Endothelial cell of umbilical vein (primary cell): ENCODE results near the gene CFAP61.

Experiments used
- EZH2 ChIP-seq: IDR thresholded peaks from 2 replicates; pipeline ENCODE4 v1.6.1; 2012; ENCODE audit warnings: borderline replicate concordance, low read depth, mild to moderate bottlenecking, moderate library complexity, low read length, inconsistent platforms; ENCODE audit not compliant: severe bottlenecking
- FOS ChIP-seq: IDR thresholded peaks from 2 replicates; pipeline ENCODE4 v1.6.1; 2011; ENCODE audit warnings: mild to moderate bottlenecking, low read length, moderate library complexity, borderline replicate concordance; ENCODE audit not compliant: insufficient read depth
- GATA2 ChIP-seq: IDR thresholded peaks from 2 replicates; pipeline ENCODE4 v1.7.0; 2011; ENCODE audit warnings: low read depth, mild to moderate bottlenecking, moderate library complexity, mixed read lengths, low read length; ENCODE audit not compliant: insufficient read length, insufficient read depth
- POLR2A ChIP-seq: IDR thresholded peaks from 2 replicates; pipeline ENCODE4 v1.6.1; 2012; ENCODE audit warnings: low read depth, mild to moderate bottlenecking, control low read depth, low read length
- POLR2AphosphoS5 ChIP-seq: IDR thresholded peaks from 2 replicates; pipeline ENCODE4 v1.6.1; 2012; ENCODE audit warnings: low read depth, mild to moderate bottlenecking, control low read depth, low read length, moderate library complexity; ENCODE audit not compliant: insufficient read depth
- TF ChIP-seq, protein P1 (sequence below): IDR thresholded peaks from 2 replicates; pipeline ENCODE4 v1.6.1; 2011; ENCODE audit not compliant: insufficient read depth, insufficient read length
- TF ChIP-seq, protein P2 (sequence below), 2 donors: IDR thresholded peaks; 1 replicate in 1 of 2; 2 replicates in 1 of 2; pipeline ENCODE4 v1.5.1; 2011; ENCODE audit warnings: low read length in 2 of 2, mild to moderate bottlenecking in 2 of 2, moderate library complexity in 2 of 2, control low read depth in 1 of 2, inconsistent platforms in 1 of 2, low read depth in 1 of 2; ENCODE audit not compliant: insufficient read depth in 1 of 2; ENCODE audit errors: extremely low read depth in 1 of 2

DNA sequence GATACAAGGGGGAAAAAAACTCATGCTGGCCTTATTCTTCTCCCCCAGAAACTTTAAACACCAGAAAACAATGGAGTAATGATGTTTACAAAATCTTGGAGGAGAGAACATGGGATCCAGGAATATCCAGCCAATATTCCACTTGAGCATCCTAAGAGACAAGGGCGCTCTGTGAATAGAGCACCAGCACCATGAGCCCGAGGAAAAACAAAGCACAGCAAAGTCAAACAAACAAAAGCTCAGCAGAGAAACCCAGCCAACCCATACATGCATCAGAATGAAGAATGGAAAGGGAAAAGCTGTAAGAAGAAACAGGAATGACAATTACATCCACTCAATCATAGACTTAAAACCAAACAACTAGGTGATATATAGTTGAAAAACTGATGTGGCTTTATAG is 39.8 kb upstream of the CFAP61 start:
- TF ChIP-seq POLR2A (no peak), POLR2AphosphoS5 (no peak), EZH2 (no peak), FOS (no peak), GATA2 (no peak)
- TF ChIP-seq, protein P1, sequence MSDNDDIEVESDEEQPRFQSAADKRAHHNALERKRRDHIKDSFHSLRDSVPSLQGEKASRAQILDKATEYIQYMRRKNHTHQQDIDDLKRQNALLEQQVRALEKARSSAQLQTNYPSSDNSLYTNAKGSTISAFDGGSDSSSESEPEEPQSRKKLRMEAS, result no peak
- TF ChIP-seq, protein P2, sequence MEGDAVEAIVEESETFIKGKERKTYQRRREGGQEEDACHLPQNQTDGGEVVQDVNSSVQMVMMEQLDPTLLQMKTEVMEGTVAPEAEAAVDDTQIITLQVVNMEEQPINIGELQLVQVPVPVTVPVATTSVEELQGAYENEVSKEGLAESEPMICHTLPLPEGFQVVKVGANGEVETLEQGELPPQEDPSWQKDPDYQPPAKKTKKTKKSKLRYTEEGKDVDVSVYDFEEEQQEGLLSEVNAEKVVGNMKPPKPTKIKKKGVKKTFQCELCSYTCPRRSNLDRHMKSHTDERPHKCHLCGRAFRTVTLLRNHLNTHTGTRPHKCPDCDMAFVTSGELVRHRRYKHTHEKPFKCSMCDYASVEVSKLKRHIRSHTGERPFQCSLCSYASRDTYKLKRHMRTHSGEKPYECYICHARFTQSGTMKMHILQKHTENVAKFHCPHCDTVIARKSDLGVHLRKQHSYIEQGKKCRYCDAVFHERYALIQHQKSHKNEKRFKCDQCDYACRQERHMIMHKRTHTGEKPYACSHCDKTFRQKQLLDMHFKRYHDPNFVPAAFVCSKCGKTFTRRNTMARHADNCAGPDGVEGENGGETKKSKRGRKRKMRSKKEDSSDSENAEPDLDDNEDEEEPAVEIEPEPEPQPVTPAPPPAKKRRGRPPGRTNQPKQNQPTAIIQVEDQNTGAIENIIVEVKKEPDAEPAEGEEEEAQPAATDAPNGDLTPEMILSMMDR (IDR thresholded peaks at IDR 0.05; ENCODE audit: extremely low read depth in 1 of 2, insufficient read depth in 1 of 2, low read depth in 1 of 2, low read length in 2 of 2), result no peak
